Neural progenitor cell (in vitro differentiated cells): Measurements from ENCODE around the gene NKTR.

Experiments used
- EZH2 ChIP-seq: fragments of 200-600 bp; sonication (generic); IDR thresholded peaks from 2 replicates; pipeline ENCODE4 v1.6.1; 2017; ENCODE audit warnings: antibody characterized with exemption, mild to moderate bottlenecking, moderate library complexity
- EZH2phosphoT487 ChIP-seq: fragments of 200-600 bp; sonication (generic); IDR thresholded peaks from 2 replicates; pipeline ENCODE4 v1.6.1; 2017; ENCODE audit warnings: antibody characterized with exemption
- TF ChIP-seq, protein P1 (sequence below): fragments of 200-600 bp; sonication (generic); IDR thresholded peaks from 2 replicates; pipeline ENCODE4 v1.5.1; 2017; ENCODE audit warnings: antibody characterized with exemption, mild to moderate bottlenecking

DNA sequence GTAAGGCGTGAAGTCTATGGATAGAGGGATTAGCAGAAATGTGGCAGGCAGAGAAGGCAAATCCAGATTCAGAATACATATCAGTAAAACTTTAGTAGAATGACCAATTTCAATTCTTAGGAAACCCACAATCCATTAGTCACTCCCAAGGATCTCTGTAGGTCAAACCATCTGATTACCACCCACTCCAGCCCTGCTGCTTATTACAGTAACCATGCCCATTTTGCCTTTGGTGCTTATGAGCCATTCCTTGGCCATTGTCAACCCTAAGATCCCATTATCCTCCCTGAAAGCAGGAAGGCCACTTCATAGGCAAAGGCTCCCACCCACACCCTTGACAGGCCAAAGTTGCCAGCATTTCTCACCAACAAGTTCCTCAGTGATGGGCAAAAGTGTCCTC lies 79.8 kb downstream of the NKTR start:
- TF ChIP-seq, protein P1, sequence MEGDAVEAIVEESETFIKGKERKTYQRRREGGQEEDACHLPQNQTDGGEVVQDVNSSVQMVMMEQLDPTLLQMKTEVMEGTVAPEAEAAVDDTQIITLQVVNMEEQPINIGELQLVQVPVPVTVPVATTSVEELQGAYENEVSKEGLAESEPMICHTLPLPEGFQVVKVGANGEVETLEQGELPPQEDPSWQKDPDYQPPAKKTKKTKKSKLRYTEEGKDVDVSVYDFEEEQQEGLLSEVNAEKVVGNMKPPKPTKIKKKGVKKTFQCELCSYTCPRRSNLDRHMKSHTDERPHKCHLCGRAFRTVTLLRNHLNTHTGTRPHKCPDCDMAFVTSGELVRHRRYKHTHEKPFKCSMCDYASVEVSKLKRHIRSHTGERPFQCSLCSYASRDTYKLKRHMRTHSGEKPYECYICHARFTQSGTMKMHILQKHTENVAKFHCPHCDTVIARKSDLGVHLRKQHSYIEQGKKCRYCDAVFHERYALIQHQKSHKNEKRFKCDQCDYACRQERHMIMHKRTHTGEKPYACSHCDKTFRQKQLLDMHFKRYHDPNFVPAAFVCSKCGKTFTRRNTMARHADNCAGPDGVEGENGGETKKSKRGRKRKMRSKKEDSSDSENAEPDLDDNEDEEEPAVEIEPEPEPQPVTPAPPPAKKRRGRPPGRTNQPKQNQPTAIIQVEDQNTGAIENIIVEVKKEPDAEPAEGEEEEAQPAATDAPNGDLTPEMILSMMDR, result no peak
- no peak for TF ChIP-seq EZH2phosphoT487
- TF ChIP-seq EZH2, result no peak
